DOHH2 (cell line): ENCODE data around the gene TGFB2.

ENCODE experiments used
- H3F3A ChIP-seq: fragments of 200-600 bp; sonication (generic), shearing (Covaris generic); 2 replicates; pipeline ENCODE4 v1.6.0; 2016; ENCODE audit warnings: antibody characterized with exemption, mild to moderate bottlenecking; ENCODE audit not compliant: control insufficient read depth, insufficient read depth
- H3K27ac ChIP-seq: fragments of 200-600 bp; sonication (generic); 2 replicates; pipeline ENCODE4 v1.5.1; 2014; ENCODE audit warnings: low read depth, mild to moderate bottlenecking, low read length, moderate library complexity
- H3K27me3 ChIP-seq: fragments of 200-600 bp; sonication (generic); 2 replicates; pipeline ENCODE4 v1.6.1; 2014; ENCODE audit warnings: mild to moderate bottlenecking, low read length, mixed read lengths; ENCODE audit not compliant: control insufficient read depth
- H3K36me3 ChIP-seq: fragments of 200-600 bp; sonication (generic); 2 replicates; pipeline ENCODE4 v1.6.1; 2014; ENCODE audit warnings: mild to moderate bottlenecking, low read length, moderate library complexity, mixed read lengths; ENCODE audit not compliant: control insufficient read depth
- H3K4me1 ChIP-seq: fragments of 200-600 bp; sonication (generic); 2 replicates; pipeline ENCODE4 v1.6.1; 2014; ENCODE audit warnings: mild to moderate bottlenecking, low read length, mixed read lengths; ENCODE audit not compliant: control insufficient read depth
- H3K4me2 ChIP-seq: fragments of 200-600 bp; sonication (generic); 2 replicates; pipeline ENCODE4 v1.6.0; 2014; ENCODE audit warnings: mild to moderate bottlenecking, low read length, moderate library complexity
- H3K4me3 ChIP-seq: fragments of 200-600 bp; sonication (generic); 2 replicates; pipeline ENCODE4 v1.5.1; 2014; ENCODE audit warnings: mild to moderate bottlenecking, low read length, mixed read lengths
- H3K79me2 ChIP-seq: fragments of 200-600 bp; sonication (generic); 2 replicates; pipeline ENCODE4 v1.6.1; 2014; ENCODE audit warnings: mild to moderate bottlenecking, low read length, mixed read lengths; ENCODE audit not compliant: control insufficient read depth
- H3K9me2 ChIP-seq: fragments of 200-600 bp; sonication (generic); replicated peaks from 2 replicates; pipeline ENCODE4 v1.6.1; 2014; ENCODE audit warnings: mild to moderate bottlenecking, low read length, mixed read lengths; ENCODE audit not compliant: control insufficient read depth
- H3K9me3 ChIP-seq: fragments of 200-600 bp; sonication (generic); 2 replicates; pipeline ENCODE4 v1.6.1; 2014; ENCODE audit warnings: antibody characterized with exemption, low read length, mixed read lengths; ENCODE audit not compliant: control insufficient read depth, insufficient read depth
- H4K20me1 ChIP-seq: fragments of 200-600 bp; sonication (generic); 2 replicates; pipeline ENCODE4 v1.6.0; 2014; ENCODE audit warnings: low read depth, mild to moderate bottlenecking, antibody characterized with exemption, low read length, moderate library complexity; ENCODE audit not compliant: control insufficient read depth, insufficient read depth
- CTCF ChIP-seq: fragments of 200-600 bp; sonication (generic); IDR thresholded peaks from one replicate; pipeline ENCODE4 v1.5.1; 2014; ENCODE audit warnings: antibody characterized with exemption, mild to moderate bottlenecking, low read depth, low read length; ENCODE audit not compliant: poor library complexity, severe bottlenecking
- EZH2phosphoT487 ChIP-seq: fragments of 200-600 bp; sonication (generic); IDR thresholded peaks from 2 replicates; pipeline ENCODE4 v1.6.1; 2017; ENCODE audit warnings: borderline replicate concordance, mild to moderate bottlenecking, antibody characterized with exemption, low read length, moderate library complexity, mixed read lengths

Gene TGFB2

GRCh38 chr1:218364028-218364710 lies 19.0 kb downstream of the TGFB2 start:
- H3K9me2 ChIP-seq = no peaks in the 10 kb centered on the region
- H3K4me1 ChIP-seq = no peaks in the 10 kb centered on the region
- H3K4me3 ChIP-seq = no peak overlapping the region
- no peaks in the 10 kb centered on the region for H3K36me3 ChIP-seq
- no peaks in the 10 kb centered on the region for H3K79me2 ChIP-seq
- no peaks in the 10 kb centered on the region for H3K9me3 ChIP-seq
- H3F3A ChIP-seq = no peaks in the 10 kb centered on the region
- no peaks in the 10 kb centered on the region for H4K20me1 ChIP-seq
- no peak overlapping the region for H3K4me2 ChIP-seq
- no peaks in the 10 kb centered on the region for H3K27me3 ChIP-seq
- H3K27ac ChIP-seq = no peak overlapping the region
- TF ChIP-seq EZH2phosphoT487 (no peak), CTCF (no peak)

- Histone ChIP-seq H3K4me1 (no peaks in the 10 kb centered on the region), H3K79me2 (no peaks in the 10 kb centered on the region), H3K4me3 (no peak overlapping the region), H3K27me3 (no peaks in the 10 kb centered on the region), H3F3A (no peaks in the 10 kb centered on the region), H3K27ac (no peak overlapping the region), H3K4me2 (no peak overlapping the region), H3K9me2 (no peaks in the 10 kb centered on the region), H3K9me3 (no peaks in the 10 kb centered on the region), H3K36me3 (no peaks in the 10 kb centered on the region), H4K20me1 (no peaks in the 10 kb centered on the region)
- no peak for TF ChIP-seq EZH2phosphoT487
- TF ChIP-seq CTCF = no peak
Measured at GRCh38 chr1:218365226-218365999, 20.3 kb downstream of the TGFB2 start.

- no peak overlapping the region for H3K4me2 ChIP-seq
- no peak for TF ChIP-seq CTCF
- TF ChIP-seq EZH2phosphoT487 = no peak
- no peaks in the 10 kb centered on the region for H3K9me3 ChIP-seq
- H3F3A ChIP-seq = no peaks in the 10 kb centered on the region
- no peaks in the 10 kb centered on the region for H3K27me3 ChIP-seq
- no peak overlapping the region for H3K27ac ChIP-seq
- no peaks in the 10 kb centered on the region for H3K4me1 ChIP-seq
- H3K9me2 ChIP-seq = no peaks in the 10 kb centered on the region
- H3K36me3 ChIP-seq = no peaks in the 10 kb centered on the region
- no peak overlapping the region for H3K4me3 ChIP-seq
- no peaks in the 10 kb centered on the region for H4K20me1 ChIP-seq
- no peaks in the 10 kb centered on the region for H3K79me2 ChIP-seq
Measured at GRCh38 chr1:218366322-218367052, 21.4 kb downstream of the TGFB2 start.
